Measurements from ENCODE around the gene EFCAB14. TPM values are rescaled to one million over a fixed set of nuclear protein-coding genes. Genes with fewer than 3 reads are reported as not detected.
"Not testable (repeated sequence)": the region's sequence is repeated elsewhere in the genome, so short reads cannot be mapped to it uniquely, and the experiment has no call there.

The EFCAB14 gene
- polyA plus RNA-seq, 3 donors: 31.4 to 75.5 (median 49.8) TPM

- Mint-ChIP-seq H3K4me1 (no peaks in the 10 kb centered on the region), H3K27ac (no peak overlapping the region), H3K27me3 (ENCODE audit: low read depth in 3 of 3) (no peaks in the 10 kb centered on the region), H3K4me3 (no peak overlapping the region), H3K36me3 (peaks cover 57 to 63% of the 10 kb centered on the region in 2 donors), H3K9me3 (peaks cover 0 to 7% (median 3%) of the 10 kb centered on the region in 7 donors)
- Histone ChIP-seq H3K9me3 (replicated peaks in 1 of 2; ENCODE audit: control insufficient read depth in 1 of 2, insufficient read depth in 1 of 2, low read length in 2 of 2) (no peaks in the 10 kb centered on the region), H3K27me3 (ENCODE audit: control insufficient read depth in 2 of 2, insufficient read depth in 2 of 2, low read length in 2 of 2) (no peaks in the 10 kb centered on the region), H3K9ac (ENCODE audit: insufficient read depth, low read length, poor library complexity, severe bottlenecking) (no peak overlapping the region), H3K4me2 (replicated peaks; ENCODE audit: extremely low read depth, low read length, poor library complexity, severe bottlenecking) (no peak overlapping the region), H3K4me1 (ENCODE audit: control insufficient read depth in 1 of 2, insufficient read depth in 2 of 2, low read length in 2 of 2) (no peaks in the 10 kb centered on the region), H4K20me1 (ENCODE audit: insufficient read depth, low read length) (no peaks in the 10 kb centered on the region), H3K27ac (ENCODE audit: low read depth in 1 of 2, low read length in 2 of 2) (no peak overlapping the region), H3K4me3 (replicated peaks in 1 of 3; ENCODE audit: low read depth in 2 of 3, low read length in 3 of 3) (no peak overlapping the region), H3K36me3 (replicated peaks in 1 of 2; ENCODE audit: control insufficient read depth in 1 of 2, insufficient read depth in 2 of 2, low read length in 2 of 2) (peaks cover 34 to 75% of the 10 kb centered on the region in 2 donors), H2AFZ (ENCODE audit: insufficient read depth, low read depth, low read length, poor library complexity, severe bottlenecking) (no peak overlapping the region), H3K79me2 (ENCODE audit: insufficient read depth, low read length) (no peaks in the 10 kb centered on the region)
- 100% methylated on average over 2 of the region's 2 CpGs for WGBS (ENCODE audit: insufficient coverage)
- no peak for DNase-seq
- intact Hi-C loops (cut with micrococcal nuclease): no loop called here
- TF ChIP-seq CTCF (IDR thresholded peaks at IDR 0.05): no peak
Observed at GRCh38 chr1:46656643-46657042, 62.3 kb downstream of the EFCAB14 start.

- no peaks in the 10 kb centered on the region for H3K4me1 ChIP-seq (ENCODE audit: control insufficient read depth in 1 of 2, insufficient read depth in 2 of 2, low read length in 2 of 2)
- Mint-ChIP-seq H3K27ac (peak overlapping the region in 1 of 7 donors; percentile 75), H3K9me3 (peaks cover 0 to 7% (median 3%) of the 10 kb centered on the region in 7 donors), H3K36me3 (peaks cover 57 to 63% of the 10 kb centered on the region in 2 donors), H3K27me3 (ENCODE audit: low read depth in 3 of 3) (no peaks in the 10 kb centered on the region), H3K4me1 (no peaks in the 10 kb centered on the region), H3K4me3 (no peak overlapping the region)
- H3K36me3 ChIP-seq (replicated peaks in 1 of 2; ENCODE audit: control insufficient read depth in 1 of 2, insufficient read depth in 2 of 2, low read length in 2 of 2): peaks cover 33 to 70% of the 10 kb centered on the region in 2 donors
- no peak overlapping the region for H3K9ac ChIP-seq (ENCODE audit: insufficient read depth, low read length, poor library complexity, severe bottlenecking)
- no peak for TF ChIP-seq CTCF (IDR thresholded peaks at IDR 0.05)
- H3K27ac ChIP-seq (ENCODE audit: low read depth in 1 of 2, low read length in 2 of 2): no peak overlapping the region
- H3K9me3 ChIP-seq (replicated peaks in 1 of 2; ENCODE audit: control insufficient read depth in 1 of 2, insufficient read depth in 1 of 2, low read length in 2 of 2): no peaks in the 10 kb centered on the region
- no peak for DNase-seq
- no peaks in the 10 kb centered on the region for H4K20me1 ChIP-seq (ENCODE audit: insufficient read depth, low read length)
- no peak overlapping the region for H3K4me3 ChIP-seq (replicated peaks in 1 of 3; ENCODE audit: low read depth in 2 of 3, low read length in 3 of 3)
- no peaks in the 10 kb centered on the region for H3K79me2 ChIP-seq (ENCODE audit: insufficient read depth, low read length)
- no peak overlapping the region for H2AFZ ChIP-seq (ENCODE audit: insufficient read depth, low read depth, low read length, poor library complexity, severe bottlenecking)
- no peak overlapping the region for H3K4me2 ChIP-seq (replicated peaks; ENCODE audit: extremely low read depth, low read length, poor library complexity, severe bottlenecking)
- intact Hi-C loops (cut with micrococcal nuclease): no loop called here
- no peaks in the 10 kb centered on the region for H3K27me3 ChIP-seq (ENCODE audit: control insufficient read depth in 2 of 2, insufficient read depth in 2 of 2, low read length in 2 of 2)
Observed at GRCh38 chr1:46655848-46656247, 63.1 kb downstream of the EFCAB14 start.

GRCh38 chr1:46654698-46655097 is 64.2 kb downstream of the EFCAB14 start:
- H3K27ac Mint-ChIP-seq; H3K27me3 ChIP-seq (ENCODE audit: control insufficient read depth in 2 of 2, insufficient read depth in 2 of 2, low read length in 2 of 2); H3K4me3 Mint-ChIP-seq; H3K79me2 ChIP-seq (ENCODE audit: insufficient read depth, low read length); DNase-seq; intact Hi-C loops (cut with micrococcal nuclease); H3K27me3 Mint-ChIP-seq (ENCODE audit: low read depth in 3 of 3); H3K9ac ChIP-seq (ENCODE audit: insufficient read depth, low read length, poor library complexity, severe bottlenecking); H4K20me1 ChIP-seq (ENCODE audit: insufficient read depth, low read length); H3K27ac ChIP-seq (ENCODE audit: low read depth in 1 of 2, low read length in 2 of 2); H3K4me2 ChIP-seq (replicated peaks; ENCODE audit: extremely low read depth, low read length, poor library complexity, severe bottlenecking); H2AFZ ChIP-seq (ENCODE audit: insufficient read depth, low read depth, low read length, poor library complexity, severe bottlenecking); H3K9me3 ChIP-seq (replicated peaks in 1 of 2; ENCODE audit: control insufficient read depth in 1 of 2, insufficient read depth in 1 of 2, low read length in 2 of 2); H3K4me1 ChIP-seq (ENCODE audit: control insufficient read depth in 1 of 2, insufficient read depth in 2 of 2, low read length in 2 of 2); H3K4me3 ChIP-seq (replicated peaks in 1 of 3; ENCODE audit: low read depth in 2 of 3, low read length in 3 of 3); H3K4me1 Mint-ChIP-seq: not testable (repeated sequence)
- peaks cover 40 to 76% of the 10 kb centered on the region in 2 donors for H3K36me3 ChIP-seq (replicated peaks in 1 of 2; ENCODE audit: control insufficient read depth in 1 of 2, insufficient read depth in 2 of 2, low read length in 2 of 2)
- no CpG with 5 or more reads among the region's 2 CpGs for WGBS (ENCODE audit: insufficient coverage)
- peaks cover 67 to 69% of the 10 kb centered on the region in 2 donors for H3K36me3 Mint-ChIP-seq
- peaks cover 0 to 16% (median 7%) of the 10 kb centered on the region in 7 donors for H3K9me3 Mint-ChIP-seq
